ENCODE data around the gene ALDH16A1.

Gene ALDH16A1

GRCh38 chr19:49407482-49408015, 45.5 kb upstream of the ALDH16A1 start:
- Histone ChIP-seq H3K79me2 (ENCODE audit: insufficient read depth, low read length) (no peaks in the 10 kb centered on the region), H3K27me3 (ENCODE audit: insufficient read depth, low read length, poor library complexity, severe bottlenecking) (no peaks in the 10 kb centered on the region), H4K20me1 (ENCODE audit: insufficient read depth, low read length, poor library complexity, severe bottlenecking) (no peaks in the 10 kb centered on the region), H3F3A (ENCODE audit: low read depth) (no peaks in the 10 kb centered on the region), H3K9me3 (ENCODE audit: insufficient read depth, low read depth, low read length) (no peaks in the 10 kb centered on the region), H3K4me2 (ENCODE audit: low read depth, low read length, poor library complexity, severe bottlenecking) (no peak overlapping the region), H3K4me1 (ENCODE audit: insufficient read depth, low read length, poor library complexity, severe bottlenecking) (peaks cover 68% of the 10 kb centered on the region), H3K9ac (ENCODE audit: low read depth, low read length, poor library complexity, severe bottlenecking) (peak overlapping the region; percentile 58), H3K36me3 (ENCODE audit: insufficient read depth, low read length) (no peaks in the 10 kb centered on the region), H3K9me2 (replicated peaks; ENCODE audit: low read depth, low read length) (no peaks in the 10 kb centered on the region), H3K4me3 (ENCODE audit: low read length, poor library complexity, severe bottlenecking) (no peak overlapping the region), H2AFZ (ENCODE audit: low read length) (no peak overlapping the region)
- no peak for TF ChIP-seq CTCF (conservative IDR thresholded peaks at IDR 0.05; ENCODE audit: low read length)
- TF ChIP-seq EZH2phosphoT487 (IDR thresholded peaks at IDR 0.05; ENCODE audit: borderline replicate concordance) = no peak

GRCh38 chr19:49408816-49409440, 44.1 kb upstream of the ALDH16A1 start:
- H3K9ac ChIP-seq (ENCODE audit: low read depth, low read length, poor library complexity, severe bottlenecking) = peak overlapping the region; percentile 58
- no peaks in the 10 kb centered on the region for H3K36me3 ChIP-seq (ENCODE audit: insufficient read depth, low read length)
- peaks cover 74% of the 10 kb centered on the region for H3K4me1 ChIP-seq (ENCODE audit: insufficient read depth, low read length, poor library complexity, severe bottlenecking)
- no peaks in the 10 kb centered on the region for H3K9me2 ChIP-seq (replicated peaks; ENCODE audit: low read depth, low read length)
- no peaks in the 10 kb centered on the region for H3K9me3 ChIP-seq (ENCODE audit: insufficient read depth, low read depth, low read length)
- peak overlapping the region; percentile 63 for H3K4me2 ChIP-seq (ENCODE audit: low read depth, low read length, poor library complexity, severe bottlenecking)
- H3K4me3 ChIP-seq (ENCODE audit: low read length, poor library complexity, severe bottlenecking) = peak overlapping the region; percentile 47
- no peaks in the 10 kb centered on the region for H3K27me3 ChIP-seq (ENCODE audit: insufficient read depth, low read length, poor library complexity, severe bottlenecking)
- TF ChIP-seq EZH2phosphoT487 (IDR thresholded peaks at IDR 0.05; ENCODE audit: borderline replicate concordance) = no peak
- no peak for TF ChIP-seq CTCF (conservative IDR thresholded peaks at IDR 0.05; ENCODE audit: low read length)
- no peaks in the 10 kb centered on the region for H3F3A ChIP-seq (ENCODE audit: low read depth)
- H2AFZ ChIP-seq (ENCODE audit: low read length) = no peak overlapping the region
- no peaks in the 10 kb centered on the region for H4K20me1 ChIP-seq (ENCODE audit: insufficient read depth, low read length, poor library complexity, severe bottlenecking)
- H3K79me2 ChIP-seq (ENCODE audit: insufficient read depth, low read length) = no peaks in the 10 kb centered on the region

- H3K9me2 ChIP-seq (replicated peaks; ENCODE audit: low read depth, low read length) = no peaks in the 10 kb centered on the region
- H4K20me1 ChIP-seq (ENCODE audit: insufficient read depth, low read length, poor library complexity, severe bottlenecking) = no peaks in the 10 kb centered on the region
- H3K4me1 ChIP-seq (ENCODE audit: insufficient read depth, low read length, poor library complexity, severe bottlenecking) = peaks cover 75% of the 10 kb centered on the region
- H3K4me2 ChIP-seq (ENCODE audit: low read depth, low read length, poor library complexity, severe bottlenecking) = peak overlapping the region; percentile 63
- H3K79me2 ChIP-seq (ENCODE audit: insufficient read depth, low read length) = no peaks in the 10 kb centered on the region
- peak overlapping the region; percentile 2; the same call in 1 of the 2 replicates for H2AFZ ChIP-seq (ENCODE audit: low read length)
- H3K9me3 ChIP-seq (ENCODE audit: insufficient read depth, low read depth, low read length) = no peaks in the 10 kb centered on the region
- H3K4me3 ChIP-seq (ENCODE audit: low read length, poor library complexity, severe bottlenecking) = peak overlapping the region; percentile 47
- TF ChIP-seq CTCF (conservative IDR thresholded peaks at IDR 0.05; ENCODE audit: low read length) (no peak), EZH2phosphoT487 (IDR thresholded peaks at IDR 0.05; ENCODE audit: borderline replicate concordance) (no peak)
- H3K36me3 ChIP-seq (ENCODE audit: insufficient read depth, low read length) = no peaks in the 10 kb centered on the region
- H3K9ac ChIP-seq (ENCODE audit: low read depth, low read length, poor library complexity, severe bottlenecking) = peak overlapping the region; percentile 58
- no peaks in the 10 kb centered on the region for H3K27me3 ChIP-seq (ENCODE audit: insufficient read depth, low read length, poor library complexity, severe bottlenecking)
- H3F3A ChIP-seq (ENCODE audit: low read depth) = no peaks in the 10 kb centered on the region
Measured at GRCh38 chr19:49409441-49410029, 43.5 kb upstream of the ALDH16A1 start.

Measured in Loucy (cell line).